Measurements from ENCODE around the gene SLC39A13. TPM values are rescaled to one million over a fixed set of nuclear protein-coding genes. Genes with fewer than 3 reads are reported as not detected.

The SLC39A13 gene
- total RNA-seq = 110 and 188 TPM in 2 replicates

DNA sequence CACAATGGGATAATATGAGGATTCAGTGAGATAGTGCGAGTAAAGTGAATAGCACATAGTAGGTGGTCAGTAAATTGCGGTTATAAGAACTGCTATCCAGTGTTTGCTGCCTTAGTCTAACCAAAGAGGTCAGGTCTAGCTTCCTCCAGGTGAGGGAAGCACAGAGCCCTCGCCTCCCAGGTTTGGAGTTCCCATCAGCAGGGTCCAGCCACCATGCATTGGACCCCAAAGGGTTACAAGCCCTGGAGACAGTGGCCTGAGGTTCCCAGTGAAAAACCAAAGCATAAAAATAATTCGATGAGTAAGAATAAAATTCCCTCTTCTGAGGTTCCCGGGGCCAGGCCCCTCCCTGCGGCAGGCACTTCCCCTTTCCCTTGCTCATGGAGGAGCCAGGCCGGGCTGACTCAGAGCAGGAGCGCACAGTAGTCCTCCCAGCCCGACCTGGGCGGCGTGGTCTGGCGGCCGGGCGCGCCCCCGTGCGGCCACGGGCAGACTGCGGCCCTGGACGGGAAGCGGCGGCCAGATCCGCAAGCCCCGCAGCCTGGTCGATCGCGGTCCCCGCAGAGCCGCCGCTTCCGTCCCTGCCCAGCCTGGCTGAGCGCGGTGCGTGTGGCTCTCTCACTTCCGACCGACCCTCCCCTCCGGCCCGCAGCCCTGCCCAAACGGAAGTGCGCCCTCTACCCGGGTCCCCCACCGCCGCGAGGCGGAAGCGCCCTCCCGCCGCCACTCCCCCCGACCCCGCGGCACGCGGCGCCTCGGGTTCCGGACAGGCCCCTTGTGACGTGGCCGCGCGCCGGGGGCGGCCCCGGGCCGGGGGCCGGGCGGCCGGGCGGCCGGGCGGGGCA is at the start of gene SLC39A13:
TSS of gene SLC39A13 (plus strand) at position 845 of the 845 bp plus-strand sequence. CDS start 1,505 bp downstream, outside the sequence.

DNA sequence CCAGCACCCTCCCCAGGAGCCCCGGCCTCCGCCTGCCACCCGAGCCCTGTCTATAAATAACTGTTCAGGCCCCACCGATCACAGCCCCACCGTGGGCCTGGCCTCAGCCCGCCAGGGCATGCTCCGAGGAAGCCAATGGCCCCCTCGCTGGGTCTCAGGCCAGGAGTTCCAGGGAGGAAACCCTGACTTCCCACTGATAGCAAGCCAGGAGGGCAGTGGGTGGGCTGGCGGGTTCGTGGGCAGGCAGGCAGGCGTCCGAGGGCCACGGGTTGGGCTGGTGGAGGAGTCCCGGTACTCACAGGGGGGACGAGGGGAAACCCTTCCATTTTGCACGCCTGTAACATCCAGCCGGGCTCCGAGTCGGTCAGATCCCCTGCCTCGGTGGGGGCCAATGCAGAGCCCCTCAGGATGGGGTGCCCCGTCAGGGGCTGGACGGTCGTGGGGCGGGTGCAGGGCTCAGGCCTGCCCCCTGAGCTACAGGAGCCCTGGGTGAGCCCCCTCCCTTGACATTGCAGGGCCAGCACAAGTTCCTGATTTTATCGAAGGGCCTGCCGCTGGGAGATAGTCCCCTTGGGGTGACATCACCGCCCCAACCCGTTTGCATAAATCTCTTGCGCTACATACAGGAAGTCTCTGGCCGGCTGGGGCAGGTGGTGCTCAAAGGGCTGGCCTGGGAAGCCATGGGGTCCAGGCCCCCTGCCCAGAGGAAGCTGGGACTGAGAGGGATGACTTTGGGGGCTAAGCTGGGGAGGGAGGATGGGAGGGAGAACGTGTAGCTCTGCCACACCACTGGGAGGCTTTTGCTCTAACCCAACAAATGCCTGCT is 30.2 kb upstream of the SLC39A13 start, which contains the start of gene SPI1:
TSS of gene SPI1 (minus strand) at position 538 of the 826 bp plus-strand sequence. CDS start at position 344, 194 bp downstream.

DNA sequence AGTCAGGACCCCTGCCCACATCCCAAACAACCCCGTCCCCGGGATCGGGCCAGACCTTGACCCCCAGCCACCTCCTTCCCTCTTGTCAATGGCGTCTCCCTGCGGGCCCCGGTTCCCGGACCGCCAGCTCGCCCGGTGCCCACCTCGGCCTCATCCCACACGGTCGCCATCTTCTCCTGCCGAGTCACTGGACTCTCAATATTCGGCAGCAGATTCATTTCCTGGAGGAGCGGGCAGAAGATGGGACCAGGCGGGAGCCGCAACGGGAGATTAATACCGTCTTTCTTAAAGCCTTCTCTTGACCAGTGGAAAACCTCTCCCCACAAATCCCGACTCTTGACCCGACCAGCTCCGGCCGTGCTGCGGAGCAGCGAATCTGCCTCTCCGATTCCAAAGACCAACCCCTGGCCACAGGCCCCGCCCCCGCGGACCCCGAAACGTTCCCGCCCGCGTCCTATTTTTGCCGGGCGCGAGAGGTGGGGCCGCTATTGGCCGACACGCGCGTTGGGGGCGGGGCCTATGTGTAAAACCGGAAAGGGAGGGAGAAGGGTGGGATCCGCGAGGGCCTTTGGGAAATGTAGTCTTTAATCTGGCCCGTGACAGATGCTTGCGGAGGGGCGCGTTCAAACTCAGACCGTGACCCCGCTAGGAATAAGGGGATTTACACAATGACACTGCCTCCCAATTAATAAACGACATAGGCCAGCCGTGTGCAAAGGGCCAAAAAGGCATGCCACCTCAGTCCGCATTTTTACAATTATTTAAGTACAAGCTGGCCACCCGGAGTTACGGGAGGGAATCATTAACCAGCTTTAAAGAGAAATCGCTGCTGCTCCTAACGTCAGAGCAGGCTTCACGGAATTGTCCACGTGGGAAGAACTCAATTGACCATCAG is 17.9 kb downstream of the SLC39A13 start, which contains the start of gene PSMC3:
TSS of gene PSMC3 (minus strand) at position 378 of the 895 bp plus-strand sequence. CDS start at position 218, 160 bp downstream.

DNA sequence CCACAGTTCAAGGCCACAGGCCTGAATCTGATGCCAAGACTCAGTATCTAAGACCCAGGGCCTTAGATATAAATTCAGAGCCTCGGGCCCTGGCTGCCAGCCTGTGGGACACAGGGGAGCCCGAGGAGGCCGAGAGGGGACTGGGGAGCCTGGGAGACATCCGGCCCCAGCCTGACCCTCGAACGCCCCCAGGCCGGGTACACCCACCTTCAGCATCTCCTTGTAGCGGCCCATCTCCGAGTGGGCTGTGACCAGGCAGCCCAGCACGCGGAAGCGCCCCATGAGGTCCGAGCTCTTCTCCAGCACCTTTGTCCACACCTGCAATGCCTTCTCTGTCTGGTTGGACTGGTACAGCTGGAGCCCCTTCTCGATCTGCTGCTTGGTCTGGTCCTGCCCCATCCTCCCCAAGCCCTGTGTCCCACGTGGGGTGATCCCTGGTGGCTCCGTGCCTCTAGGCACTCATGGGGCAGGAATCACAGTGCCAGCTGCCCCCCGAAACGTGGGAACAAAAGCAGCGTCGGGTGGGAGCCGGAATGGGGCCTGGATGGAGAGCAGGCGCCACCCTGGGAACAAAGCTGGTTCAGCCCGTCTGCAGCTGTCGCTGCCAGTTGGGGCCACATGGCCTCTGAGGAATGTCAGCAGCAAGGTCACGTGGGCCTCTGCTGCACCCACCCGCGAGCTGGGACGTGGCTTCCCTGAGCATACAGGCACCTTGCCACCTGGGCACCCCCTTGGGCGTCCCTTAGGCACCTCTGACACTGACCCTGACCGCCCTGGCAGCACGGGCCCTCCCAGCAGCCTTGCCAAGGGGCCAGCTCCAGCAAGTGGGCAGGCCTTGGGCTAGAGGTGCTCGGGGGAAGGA is 40.4 kb downstream of the SLC39A13 start, which contains the start of gene RAPSN:
TSS of gene RAPSN (minus strand) at position 571 of the 862 bp plus-strand sequence. CDS start at position 399, 172 bp downstream.

Other genes starting within 250 kb of the SLC39A13 start
- gene ARFGAP2, start 231.7 kb upstream of the SLC39A13 start, total RNA-seq = 76.3 and 88.0 TPM in 2 replicates
- gene PACSIN3, start 222.2 kb upstream of the SLC39A13 start, total RNA-seq = 30.0 and 42.7 TPM in 2 replicates
- gene DDB2, start 193.6 kb upstream of the SLC39A13 start, total RNA-seq = 21.3 and 43.2 TPM in 2 replicates
- gene ACP2, start 159.8 kb upstream of the SLC39A13 start, total RNA-seq = 38.3 and 56.3 TPM in 2 replicates
- 8.8 and 15.7 TPM in 2 replicates for gene NR1H3, start 150.6 kb upstream of the SLC39A13 start, total RNA-seq
- 18.4 and 22.1 TPM in 2 replicates for gene MADD, start 138.5 kb upstream of the SLC39A13 start, total RNA-seq
- gene MYBPC3, start 55.9 kb upstream of the SLC39A13 start, total RNA-seq = not detected in 2 replicates
- gene SPI1, start 30.0 kb upstream of the SLC39A13 start, total RNA-seq = not detected in 2 replicates
- gene PSMC3, start 17.8 kb downstream of the SLC39A13 start, total RNA-seq = 85.3 and 192 TPM in 2 replicates
- gene RAPSN, start 40.5 kb downstream of the SLC39A13 start, total RNA-seq = not detected in 2 replicates
- gene CELF1, start 144.5 kb downstream of the SLC39A13 start, total RNA-seq = 56.9 and 71.4 TPM in 2 replicates
- gene PTPMT1, start 157.0 kb downstream of the SLC39A13 start, total RNA-seq = 105 and 168 TPM in 2 replicates
- gene KBTBD4, start 170.4 kb downstream of the SLC39A13 start, total RNA-seq = 20.4 and 21.5 TPM in 2 replicates
- gene NDUFS3, start 170.5 kb downstream of the SLC39A13 start, total RNA-seq = 63.3 and 65.8 TPM in 2 replicates
- not detected in 2 replicates for gene FAM180B, start 178.1 kb downstream of the SLC39A13 start, total RNA-seq
- 1.1 and 1.8 TPM in 2 replicates for gene C1QTNF4, start 185.8 kb downstream of the SLC39A13 start, total RNA-seq
- gene MTCH2, start 234.0 kb downstream of the SLC39A13 start, total RNA-seq = 61.1 and 78.9 TPM in 2 replicates

Measured in mesangial cell (primary cell).